GM12878 (cell line): Measurements from ENCODE around the gene TNIP2. TPM values are rescaled to one million over a fixed set of nuclear protein-coding genes. Genes with fewer than 3 reads are reported as not detected.

Source experiments
- ATAC-seq: fragments of 200-7000 bp; cut with Tn5 transposase; 3 replicates; pipeline ENCODE4 v1.9.1; 2020; ENCODE audit warnings: mild to moderate bottlenecking, moderate library complexity
- BruUV-seq: library from RNA; stranded (reverse); fragments of 400-500 nt; replicated peaks from 2 replicates; lab custom pipeline; 2021; lab: Mats Ljungman, UMichigan
- CTCF ChIA-PET: fragments of 300-600 bp; sonication (Branson Sonifier 250); formaldehyde crosslinking; extraction: SDS; loops from one replicate; lab custom pipeline; 2021; ENCODE audit warnings: inconsistent platforms; lab: Yijun Ruan, JAX
- POLR2A ChIA-PET: fragments of 350-600 bp; formaldehyde crosslinking; extraction: SDS; loops from one replicate; lab custom pipeline; 2021; ENCODE audit warnings: inconsistent platforms; lab: Charles Lee
- RAD21 ChIA-PET: fragments of 300-600 bp; sonication (Branson Sonifier 250); formaldehyde crosslinking; loops from one replicate; lab custom pipeline; 2023; ENCODE audit warnings: antibody characterized with exemption; ENCODE audit not compliant: unreplicated experiment; lab: Charles Lee
- SMC1A ChIA-PET: fragments of 300-600 bp; sonication (Branson Sonifier 250); formaldehyde crosslinking; loops from one replicate; lab custom pipeline; 2023; ENCODE audit not compliant: unreplicated experiment, uncharacterized antibody; lab: Charles Lee
- DNase-seq: peaks from one replicate; pipeline ENCODE4 v3.0.0-alpha.2; 2011; ENCODE audit warnings: low read depth, low spot score
- FAIRE-seq: peaks from 3 replicates; lab custom pipeline; 2011; peaks lifted over from hg19 to GRCh38; lab: Jason Lieb, UNC
- H2AFZ ChIP-seq: 2 replicates; pipeline ENCODE4 v1.6.0; 2011; ENCODE audit warnings: low read depth, low read length, control low read depth; ENCODE audit not compliant: control insufficient read depth
- H3K27ac ChIP-seq: 2 replicates; pipeline ENCODE4 v1.5.1; 2011; ENCODE audit warnings: control low read depth; ENCODE audit not compliant: control insufficient read depth, insufficient read depth
- H3K27me3 ChIP-seq, 2 experiments: replicated peaks in 1 of 2; 2 replicates each; pipeline versions ENCODE4 v1.6.0 to v1.6.1; 2011; ENCODE audit warnings: low read length in 1 of 2; ENCODE audit not compliant: control insufficient read depth in 2 of 2, insufficient read depth in 2 of 2
- H3K36me3 ChIP-seq, 2 experiments: 2 replicates each; pipeline ENCODE4 v1.5.1; 2011; ENCODE audit warnings: low read length in 1 of 2; ENCODE audit not compliant: control insufficient read depth in 2 of 2, insufficient read depth in 2 of 2
- H3K4me1 ChIP-seq: 2 replicates; pipeline ENCODE4 v1.6.1; 2011; ENCODE audit warnings: mild to moderate bottlenecking, low read length, moderate library complexity, mixed read lengths; ENCODE audit not compliant: control insufficient read depth, insufficient read depth
- H3K4me2 ChIP-seq: 2 replicates; pipeline ENCODE4 v1.6.0; 2011; ENCODE audit warnings: control low read depth; ENCODE audit not compliant: control insufficient read depth, insufficient read depth
- H3K4me3 ChIP-seq: fragments of 200-600 bp; sonication (generic); 2 replicates; pipeline ENCODE4 v1.5.1; 2016
- H3K79me2 ChIP-seq: 2 replicates; pipeline ENCODE4 v1.6.0; 2011; ENCODE audit warnings: low read length; ENCODE audit not compliant: control insufficient read depth, insufficient read depth
- H3K9ac ChIP-seq: 2 replicates; pipeline ENCODE4 v1.8.0; 2011; ENCODE audit warnings: low read length, control low read depth, mixed read lengths; ENCODE audit not compliant: control insufficient read depth, insufficient read depth
- H3K9me3 ChIP-seq: replicated peaks from 3 replicates; pipeline ENCODE4 v1.5.1; 2011; ENCODE audit warnings: mild to moderate bottlenecking, low read length; ENCODE audit not compliant: control insufficient read depth, insufficient read depth
- H4K20me1 ChIP-seq: 2 replicates; pipeline ENCODE4 v1.6.0; 2011; ENCODE audit not compliant: control insufficient read depth, insufficient read depth
- CHD2 ChIP-seq: IDR thresholded peaks from 2 replicates; pipeline ENCODE4 v1.6.1; 2011; ENCODE audit warnings: low read depth, low read length, improper control_type of control experiment, borderline replicate concordance
- E2F8 ChIP-seq: fragments of 450-650 bp; IDR thresholded peaks from 2 replicates; pipeline ENCODE4 v1.6.1; 2018; ENCODE audit warnings: mild to moderate bottlenecking, low read depth, moderate library complexity; ENCODE audit not compliant: partially characterized antibody
- USF1 ChIP-seq: IDR thresholded peaks from 2 replicates; pipeline ENCODE4 v1.6.1; 2011; ENCODE audit warnings: borderline replicate concordance, low read depth, mild to moderate bottlenecking, moderate library complexity, mixed read lengths, low read length; ENCODE audit not compliant: insufficient read depth; ENCODE audit errors: extremely low read length
- ZNF24 ChIP-seq: fragments of 450-650 bp; IDR thresholded peaks from 2 replicates; pipeline ENCODE4 v1.6.1; 2017; ENCODE audit warnings: antibody characterized with exemption, mild to moderate bottlenecking
- WGBS: methylation state at CpG from one replicate; pipeline ENCODE4 v1.1.6; 2016; ENCODE audit warnings: low lambda C conversion rate; ENCODE audit not compliant: insufficient replicate concordance, insufficient coverage; ENCODE audit errors: missing lambda C conversion rate; 5-methylcytosine and 5-hydroxymethylcytosine counted together
- in situ Hi-C: fragments of 300-500 bp; cut with MboI; formaldehyde crosslinking; loops from 9 replicates; pipeline ENCODE4 v1.14.3; 2018; ENCODE audit warnings: mixed read lengths
- intact Hi-C: fragments of 100-400 bp; cut with micrococcal nuclease; formaldehyde crosslinking; loops from one replicate; pipeline ENCODE4 v1.14.2; 2022; ENCODE audit not compliant: unreplicated experiment
- polyA plus RNA-seq, 11 experiments: library from polyadenylated mRNA; depleted of rRNA in 4 of 11; unstranded in 6 of 11; stranded (reverse) in 5 of 11; fragments of >200 nt; fragmentation: Nextera tagmentation in 4 of 11; fragmentation: Illumina TruSeq in 1 of 11; extraction: Ambion mirVana in 4 of 11; extraction: Trizol in 1 of 11; gene quantifications; 1 replicate in 1 of 11; 2 replicates in 10 of 11; pipeline versions ENCODE4 v1.2.1 to v1.2.3, GENCODE V29; 2011 to 2016; ENCODE audit warnings: inconsistent platforms in 2 of 11, missing spikeins in 2 of 11, low read depth in 1 of 11
- total RNA-seq, 4 experiments: library from RNA; depleted of rRNA in 3 of 4; stranded (reverse); fragments of >200 nt in 3 of 4; fragmentation: Illumina TruSeq in 1 of 4; extraction: Trizol in 1 of 4; gene quantifications; 2 replicates each; pipeline versions ENCODE4 v1.2.1 to v1.2.3, GENCODE V29; 2013 to 2021
- TF ChIP-seq, protein P1 (sequence below): fragments of 450-650 bp; IDR thresholded peaks from 2 replicates; pipeline ENCODE4 v1.6.1; 2017; ENCODE audit warnings: antibody characterized with exemption, mild to moderate bottlenecking, moderate library complexity

Gene TNIP2
- total and polyA plus RNA-seq, 10 of the 15 experiments (the other 5 are each of a cell fraction or from before 2014, with no cell fraction given), result 1.4 to 64.9 (median 45.5) TPM

DNA sequence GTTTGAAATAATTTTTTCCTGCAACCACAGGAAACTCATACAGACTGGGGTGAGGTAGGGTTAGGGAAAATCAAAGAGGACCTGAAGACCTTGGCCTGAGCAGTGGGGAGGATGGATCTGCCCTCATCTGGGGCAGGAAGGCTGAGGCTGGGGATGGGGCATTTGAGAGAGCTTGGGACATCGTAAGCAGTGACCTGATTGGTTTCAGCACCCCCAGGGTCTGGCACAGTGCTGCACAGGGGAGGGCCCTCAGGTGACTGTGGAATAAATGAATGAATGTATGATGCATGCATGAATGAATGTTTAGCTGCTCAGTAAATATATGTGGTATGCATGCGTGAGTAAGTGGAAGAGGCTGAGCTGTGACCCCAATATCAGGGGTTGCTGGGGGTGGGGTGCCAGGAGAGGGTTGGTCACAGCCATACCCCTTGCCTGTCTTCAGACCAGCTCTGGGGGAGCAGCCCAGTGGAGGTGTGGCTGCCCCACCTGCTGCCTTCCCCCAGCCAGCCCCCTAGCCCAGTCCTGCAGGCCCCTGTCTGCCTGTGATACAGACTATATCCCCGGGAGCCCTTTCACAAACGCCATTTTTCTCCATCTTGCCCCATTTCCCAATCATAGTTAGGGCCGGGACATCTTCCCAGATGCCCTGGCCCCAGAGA is 11.0 kb upstream of the TNIP2 start:
- Histone ChIP-seq H3K4me3 (no peak overlapping the region), H3K4me2 (no peak overlapping the region), H2AFZ (no peak overlapping the region), H3K27me3 (no peaks in the 10 kb centered on the region), H3K79me2 (no peaks in the 10 kb centered on the region), H3K36me3 (no peaks in the 10 kb centered on the region), H3K4me1 (peaks cover 22% of the 10 kb centered on the region), H3K9ac (no peak overlapping the region), H3K9me3 (no peaks in the 10 kb centered on the region), H4K20me1 (no peaks in the 10 kb centered on the region), H3K27ac (no peak overlapping the region)
- no peak for FAIRE-seq
- ChIA-PET CTCF (interaction anchor here (1.1 kb wide), 1 partner anchor 86 kb away, joined by 4 read pairs; no protein-coding TSS in a partner anchor), SMC1A (interaction anchor here (1.0 to 1.7 kb wide), 2 partner anchors 143 to 187 kb away, joined by 4 read pairs; no protein-coding TSS in a partner anchor), RAD21 (interaction anchor here (1.9 kb wide), 1 partner anchor 19 kb away, joined by 7 read pairs; no protein-coding TSS in a partner anchor), POLR2A (interaction anchor here (0.5 to 1.2 kb wide), 3 partner anchors 11 to 160 kb away, joined by 3 to 4 read pairs (median 3); partner anchors contain the start of gene TNIP2)
- ATAC-seq, result no peak
- intact Hi-C loops, result loop anchor here (10.0 kb wide), 1 partner anchor 278 kb away; no protein-coding TSS in a partner anchor
- 75% methylated on average over 4 of the region's 5 CpGs for WGBS
- no peak for DNase-seq
- TF ChIP-seq CHD2 (no peak), ZNF24 (peak; percentile 57; the same call in 1 of the 2 replicates)
- in situ Hi-C loops, result loop anchor here (25.0 kb wide), 1 partner anchor 170 kb away; no protein-coding TSS in a partner anchor
- BruUV-seq, result no TSS peak

DNA sequence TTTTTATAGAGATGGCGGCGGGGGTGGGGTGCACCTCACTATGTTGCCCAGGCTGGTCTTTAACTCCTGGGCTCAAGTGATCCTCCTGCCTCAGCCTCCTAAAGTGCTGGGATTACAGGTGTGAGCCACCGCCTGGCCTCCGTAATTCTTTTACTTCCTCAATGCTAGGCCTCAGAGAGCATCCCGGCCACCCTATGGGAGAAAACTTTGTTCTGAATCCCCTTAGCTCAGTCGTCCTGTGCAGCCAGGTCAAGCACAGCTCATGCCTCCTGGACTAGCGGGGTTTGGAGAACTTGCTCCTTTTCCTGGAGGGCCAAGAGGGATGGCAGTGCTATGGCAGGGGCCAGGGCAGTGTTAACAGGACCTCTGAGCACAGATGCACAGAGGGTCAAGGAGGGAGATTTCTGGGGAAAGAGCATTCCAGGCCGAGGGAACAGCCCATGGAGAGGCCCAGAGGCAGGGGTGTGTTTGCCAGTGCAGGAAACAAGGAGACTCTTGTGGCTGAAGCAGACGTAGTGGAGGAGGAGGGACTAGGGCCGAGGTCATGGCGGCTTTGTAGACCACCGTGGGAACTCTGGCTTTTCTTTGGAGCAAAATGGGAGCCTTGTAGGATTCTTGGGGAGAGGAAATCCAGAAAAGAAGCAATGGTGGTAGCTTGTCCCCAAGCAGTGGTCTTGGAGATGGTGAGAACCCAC is 9.8 kb upstream of the TNIP2 start:
- DNase-seq, result no peak
- no peak overlapping the region for H3K9ac ChIP-seq
- POLR2A ChIA-PET, result interaction anchor here (0.6 to 1.2 kb wide), 2 partner anchors 9 to 10 kb away, joined by 3 to 4 read pairs; partner anchors contain the start of gene TNIP2
- TF ChIP-seq, protein P1, sequence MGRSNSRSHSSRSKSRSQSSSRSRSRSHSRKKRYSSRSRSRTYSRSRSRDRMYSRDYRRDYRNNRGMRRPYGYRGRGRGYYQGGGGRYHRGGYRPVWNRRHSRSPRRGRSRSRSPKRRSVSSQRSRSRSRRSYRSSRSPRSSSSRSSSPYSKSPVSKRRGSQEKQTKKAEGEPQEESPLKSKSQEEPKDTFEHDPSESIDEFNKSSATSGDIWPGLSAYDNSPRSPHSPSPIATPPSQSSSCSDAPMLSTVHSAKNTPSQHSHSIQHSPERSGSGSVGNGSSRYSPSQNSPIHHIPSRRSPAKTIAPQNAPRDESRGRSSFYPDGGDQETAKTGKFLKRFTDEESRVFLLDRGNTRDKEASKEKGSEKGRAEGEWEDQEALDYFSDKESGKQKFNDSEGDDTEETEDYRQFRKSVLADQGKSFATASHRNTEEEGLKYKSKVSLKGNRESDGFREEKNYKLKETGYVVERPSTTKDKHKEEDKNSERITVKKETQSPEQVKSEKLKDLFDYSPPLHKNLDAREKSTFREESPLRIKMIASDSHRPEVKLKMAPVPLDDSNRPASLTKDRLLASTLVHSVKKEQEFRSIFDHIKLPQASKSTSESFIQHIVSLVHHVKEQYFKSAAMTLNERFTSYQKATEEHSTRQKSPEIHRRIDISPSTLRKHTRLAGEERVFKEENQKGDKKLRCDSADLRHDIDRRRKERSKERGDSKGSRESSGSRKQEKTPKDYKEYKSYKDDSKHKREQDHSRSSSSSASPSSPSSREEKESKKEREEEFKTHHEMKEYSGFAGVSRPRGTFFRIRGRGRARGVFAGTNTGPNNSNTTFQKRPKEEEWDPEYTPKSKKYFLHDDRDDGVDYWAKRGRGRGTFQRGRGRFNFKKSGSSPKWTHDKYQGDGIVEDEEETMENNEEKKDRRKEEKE, result no peak
- TF ChIP-seq E2F8 (no peak), USF1 (no peak)

More for the DNA sequence above, 9.8 kb upstream of the TNIP2 start:
- ChIA-PET RAD21 (interaction anchor here (1.9 kb wide), 1 partner anchor 20 kb away, joined by 7 read pairs; no protein-coding TSS in a partner anchor), SMC1A (interaction anchor here (1.1 kb wide), 1 partner anchor 20 kb away, joined by 5 read pairs; no protein-coding TSS in a partner anchor), CTCF (interaction anchor here (0.9 to 1.5 kb wide), 2 partner anchors 12 to 17 kb away, joined by 3 read pairs; no protein-coding TSS in a partner anchor)
- H2AFZ ChIP-seq, result no peak overlapping the region
- in situ Hi-C loops (loop anchor here (25.0 kb wide), 1 partner anchor 171 kb away; no protein-coding TSS in a partner anchor), intact Hi-C loops (loop anchor here (10.0 kb wide), 1 partner anchor 279 kb away; no protein-coding TSS in a partner anchor)
- WGBS, result 83% methylated on average over 12 of the region's 12 CpGs
- H3K36me3 ChIP-seq, result no peaks in the 10 kb centered on the region
- no peak overlapping the region for H3K27ac ChIP-seq
- H3K4me2 ChIP-seq, result no peak overlapping the region
- H4K20me1 ChIP-seq, result no peaks in the 10 kb centered on the region
- no peaks in the 10 kb centered on the region for H3K27me3 ChIP-seq
- H3K4me3 ChIP-seq, result no peak overlapping the region
- FAIRE-seq, result no peak
- peaks cover 22% of the 10 kb centered on the region for H3K4me1 ChIP-seq
- ATAC-seq, result no peak
- H3K79me2 ChIP-seq, result no peaks in the 10 kb centered on the region
- H3K9me3 ChIP-seq, result no peaks in the 10 kb centered on the region
- no TSS peak for BruUV-seq
